ENCODE results near the gene REEP1. TPM values are rescaled to one million over a fixed set of nuclear protein-coding genes. Genes with fewer than 3 reads are reported as not detected.

The REEP1 gene
- total RNA-seq, 4 donors from 2014 or later = 9.7 to 24.5 (median 13.4) TPM

GRCh38 chr2:86195055-86195807 lies 142.2 kb downstream of the REEP1 start, which contains the start of gene IMMT:
TSS of gene IMMT (minus strand) at chr2:86195462. CDS start at chr2:86195382, 80 bp downstream.
- Histone ChIP-seq H3K27ac (peak within 1 kb of the TSS; percentile 98 to 99), H3K4me1 (peaks cover 0 to 7% of the 10 kb centered on the region in 2 donors), H3K9me3 (no peaks in the 10 kb centered on the region), H3K4me3 (peak within 1 kb of the TSS; percentile 94 to 97), H3K36me3 (no peaks in the 10 kb centered on the region), H3K27me3 (no peaks in the 10 kb centered on the region)
- intact Hi-C loops (cut with DNase I; ENCODE audit: low total_unique reads) = no loop called here
- DNase-seq = peak; percentile 95 to 97
- TF ChIP-seq, protein P1, sequence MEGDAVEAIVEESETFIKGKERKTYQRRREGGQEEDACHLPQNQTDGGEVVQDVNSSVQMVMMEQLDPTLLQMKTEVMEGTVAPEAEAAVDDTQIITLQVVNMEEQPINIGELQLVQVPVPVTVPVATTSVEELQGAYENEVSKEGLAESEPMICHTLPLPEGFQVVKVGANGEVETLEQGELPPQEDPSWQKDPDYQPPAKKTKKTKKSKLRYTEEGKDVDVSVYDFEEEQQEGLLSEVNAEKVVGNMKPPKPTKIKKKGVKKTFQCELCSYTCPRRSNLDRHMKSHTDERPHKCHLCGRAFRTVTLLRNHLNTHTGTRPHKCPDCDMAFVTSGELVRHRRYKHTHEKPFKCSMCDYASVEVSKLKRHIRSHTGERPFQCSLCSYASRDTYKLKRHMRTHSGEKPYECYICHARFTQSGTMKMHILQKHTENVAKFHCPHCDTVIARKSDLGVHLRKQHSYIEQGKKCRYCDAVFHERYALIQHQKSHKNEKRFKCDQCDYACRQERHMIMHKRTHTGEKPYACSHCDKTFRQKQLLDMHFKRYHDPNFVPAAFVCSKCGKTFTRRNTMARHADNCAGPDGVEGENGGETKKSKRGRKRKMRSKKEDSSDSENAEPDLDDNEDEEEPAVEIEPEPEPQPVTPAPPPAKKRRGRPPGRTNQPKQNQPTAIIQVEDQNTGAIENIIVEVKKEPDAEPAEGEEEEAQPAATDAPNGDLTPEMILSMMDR (IDR thresholded peaks at IDR 0.05) = peak in 2 of 4 experiments; percentile 13 to 29
- peak in 1 of 2 donors; percentile 90 for TF ChIP-seq POLR2A (IDR thresholded peaks at IDR 0.05)

- H3K9me3 ChIP-seq = no peaks in the 10 kb centered on the region
- H3K4me1 ChIP-seq = peaks cover 0 to 7% of the 10 kb centered on the region in 2 donors
- no peaks in the 10 kb centered on the region for H3K27me3 ChIP-seq
- H3K4me3 ChIP-seq = peak overlapping the region; percentile 94 to 97
- TF ChIP-seq, protein P1 (IDR thresholded peaks at IDR 0.05) = no peak
- peak in 1 of 2 donors; percentile 56 for TF ChIP-seq POLR2A (IDR thresholded peaks at IDR 0.05)
- intact Hi-C loops (cut with DNase I; ENCODE audit: low total_unique reads) = no loop called here
- no peaks in the 10 kb centered on the region for H3K36me3 ChIP-seq
- DNase-seq = no peak
- peak overlapping the region; percentile 98 to 99 for H3K27ac ChIP-seq
Measured at GRCh38 chr2:86194751-86195054, 142.7 kb downstream of the REEP1 start.

- no peak for TF ChIP-seq POLR2A (IDR thresholded peaks at IDR 0.05)
- TF ChIP-seq, protein P1 (IDR thresholded peaks at IDR 0.05) = no peak
- H3K4me3 ChIP-seq = peak overlapping the region; percentile 94 to 97
- peaks cover 0 to 7% of the 10 kb centered on the region in 2 donors for H3K4me1 ChIP-seq
- no peaks in the 10 kb centered on the region for H3K9me3 ChIP-seq
- no peaks in the 10 kb centered on the region for H3K36me3 ChIP-seq
- H3K27me3 ChIP-seq = no peaks in the 10 kb centered on the region
- intact Hi-C loops (cut with DNase I; ENCODE audit: low total_unique reads) = no loop called here
- H3K27ac ChIP-seq = peak overlapping the region; percentile 98 to 99
- no peak for DNase-seq
Measured at GRCh38 chr2:86193901-86194567, 143.4 kb downstream of the REEP1 start.

GRCh38 chr2:86189782-86190416 lies 147.5 kb downstream of the REEP1 start:
- Histone ChIP-seq H3K36me3 (no peaks in the 10 kb centered on the region), H3K4me3 (no peak overlapping the region), H3K27me3 (no peaks in the 10 kb centered on the region), H3K4me1 (peaks cover 0 to 7% of the 10 kb centered on the region in 2 donors), H3K27ac (no peak overlapping the region), H3K9me3 (no peaks in the 10 kb centered on the region)
- TF ChIP-seq POLR2A (IDR thresholded peaks at IDR 0.05) = no peak
- TF ChIP-seq, protein P1 (IDR thresholded peaks at IDR 0.05) = no peak
- DNase-seq = no peak
- intact Hi-C loops (cut with DNase I; ENCODE audit: low total_unique reads) = no loop called here

- intact Hi-C loops (cut with DNase I; ENCODE audit: low total_unique reads) = no loop called here
- no peaks in the 10 kb centered on the region for H3K27me3 ChIP-seq
- no peaks in the 10 kb centered on the region for H3K9me3 ChIP-seq
- TF ChIP-seq POLR2A (IDR thresholded peaks at IDR 0.05) = no peak
- TF ChIP-seq, protein P1 (IDR thresholded peaks at IDR 0.05) = no peak
- no peak overlapping the region for H3K27ac ChIP-seq
- no peaks in the 10 kb centered on the region for H3K36me3 ChIP-seq
- no peaks in the 10 kb centered on the region for H3K4me1 ChIP-seq
- DNase-seq = no peak
- H3K4me3 ChIP-seq = no peak overlapping the region
Measured at GRCh38 chr2:86186431-86186830, 151.0 kb downstream of the REEP1 start.

Measured in uterus (tissue), 4 donors.